GM18511 (cell line): ENCODE measurements around the gene SCYL1.

ENCODE experiments used
- ATAC-seq: cut with Tn5 transposase; IDR thresholded peaks from one replicate; pipeline ENCODE4 v1.9.1; 2021; ENCODE audit warnings: mild to moderate bottlenecking, moderate library complexity; ENCODE audit not compliant: unreplicated experiment

The SCYL1 gene

DNA sequence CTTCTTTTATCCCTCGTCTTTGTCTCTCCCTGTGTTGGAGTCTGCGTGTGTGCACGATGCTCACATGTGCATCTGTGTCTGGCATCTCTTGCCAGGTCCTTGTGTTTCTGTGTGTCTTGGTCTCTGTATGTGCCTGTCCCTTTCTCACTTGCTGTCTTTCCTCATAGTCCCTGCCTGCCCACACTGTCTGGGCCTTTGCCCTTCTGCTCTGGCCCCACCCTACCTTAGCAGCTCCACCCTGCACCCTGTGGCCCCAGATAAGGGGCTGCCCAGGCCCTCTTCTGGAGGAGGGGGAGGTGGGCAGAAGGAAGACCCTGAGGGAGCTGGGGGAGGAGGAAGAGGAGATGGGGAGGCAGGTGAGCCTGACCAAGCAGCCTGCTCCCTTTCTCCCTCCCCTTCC, 53.8 kb downstream of the SCYL1 start:
- ATAC-seq = no peak

DNA sequence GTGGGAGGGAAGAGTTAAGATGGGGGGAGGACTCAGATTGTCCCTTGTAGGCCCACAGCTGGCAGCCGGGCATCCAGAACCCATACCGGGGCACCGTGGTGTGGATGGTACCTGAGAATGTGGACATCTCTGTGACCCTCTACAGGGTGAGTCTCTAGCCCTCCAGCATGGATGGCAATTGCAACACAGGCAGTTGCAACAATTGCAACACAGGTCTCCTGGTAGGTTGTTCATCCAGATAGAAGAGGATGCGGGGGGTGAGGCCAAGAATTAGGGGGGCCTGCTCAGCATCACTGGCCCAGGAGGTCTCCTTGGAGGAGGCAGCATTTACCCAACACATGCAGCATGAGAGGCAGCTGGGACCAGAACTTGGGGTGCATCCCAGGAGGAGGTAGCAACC, 54.4 kb downstream of the SCYL1 start:
- ATAC-seq = no peak

GRCh38 chr11:65580031-65580692, 55.3 kb downstream of the SCYL1 start:
- ATAC-seq = no peak

GRCh38 chr11:65580756-65581155, 55.9 kb downstream of the SCYL1 start:
- no peak for ATAC-seq

- ATAC-seq = no peak
These were observed 57.0 kb downstream of the SCYL1 start for GRCh38 chr11:65581928-65582327.

DNA sequence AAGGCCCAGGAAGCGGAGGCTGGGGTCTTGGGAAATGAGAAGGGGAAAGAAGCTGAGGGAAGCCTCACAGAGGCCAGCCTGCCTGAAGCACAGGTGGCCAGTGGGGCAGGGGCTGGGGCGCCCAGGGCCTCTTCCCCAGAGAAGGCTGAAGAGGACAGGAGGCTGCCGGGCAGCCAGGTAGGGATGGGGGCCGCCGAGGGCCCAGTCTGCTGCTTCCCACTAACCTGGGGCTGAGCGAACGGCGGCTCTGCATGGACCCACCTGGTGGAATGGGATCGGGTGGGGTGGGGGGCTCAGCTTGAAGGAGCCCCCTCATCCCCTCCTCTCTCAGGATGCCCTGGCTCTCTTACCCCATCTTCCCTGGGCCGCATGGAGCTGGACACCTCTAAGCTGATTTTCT, 58.7 kb downstream of the SCYL1 start:
- ATAC-seq = no peak

DNA sequence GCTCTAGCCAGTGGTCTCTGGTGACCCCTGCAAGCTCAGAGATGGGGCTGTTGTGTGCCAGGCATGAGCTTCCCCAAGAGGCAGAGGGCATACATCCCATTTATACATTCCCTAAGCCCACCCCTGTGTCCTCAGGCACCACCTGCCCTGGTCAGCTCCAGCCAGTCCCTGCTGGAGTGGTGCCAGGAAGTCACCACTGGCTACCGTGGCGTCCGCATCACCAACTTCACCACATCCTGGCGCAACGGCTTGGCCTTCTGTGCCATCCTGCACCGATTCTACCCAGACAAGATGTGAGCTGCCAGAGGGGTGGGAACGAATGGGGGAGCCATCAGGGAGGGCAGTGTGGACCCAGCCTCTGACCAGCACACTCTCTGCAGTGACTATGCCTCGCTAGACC, 59.2 kb downstream of the SCYL1 start:
- no peak for ATAC-seq

GRCh38 chr11:65584723-65585171, 59.9 kb downstream of the SCYL1 start:
- ATAC-seq = no peak

GRCh38 chr11:65585396-65586246, 60.7 kb downstream of the SCYL1 start:
- no peak for ATAC-seq

GRCh38 chr11:65586247-65586630, 61.4 kb downstream of the SCYL1 start:
- no peak for ATAC-seq

- ATAC-seq = no peak
These were observed 61.8 kb downstream of the SCYL1 start for GRCh38 chr11:65586676-65587075.
